RWPE1 (cell line): ENCODE results near the gene SP3.

ENCODE experiments used
- CTCF ChIA-PET: fragments of 350-600 bp; sonication (Branson Sonifier 250); formaldehyde crosslinking; extraction: SDS; loops from one replicate; lab custom pipeline; 2021; lab: Yijun Ruan, JAX
- POLR2A ChIA-PET: fragments of 400-600 bp; formaldehyde crosslinking; extraction: SDS; loops from one replicate; lab custom pipeline; 2020; ENCODE audit warnings: antibody characterized with exemption; ENCODE audit not compliant: low non-redundant PET; lab: Yijun Ruan, JAX
- DNase-seq: peaks from one replicate; pipeline ENCODE4 v3.0.0; 2012; ENCODE audit warnings: low spot score
- H3K27ac ChIP-seq: fragments of 450-650 bp; 2 replicates; pipeline ENCODE4 v1.5.1; 2017
- CTCF ChIP-seq: fragments of 450-650 bp; conservative IDR thresholded peaks from 2 replicates; pipeline ENCODE4 v1.5.1; 2017; ENCODE audit warnings: low read depth, mild to moderate bottlenecking

Gene SP3

DNA sequence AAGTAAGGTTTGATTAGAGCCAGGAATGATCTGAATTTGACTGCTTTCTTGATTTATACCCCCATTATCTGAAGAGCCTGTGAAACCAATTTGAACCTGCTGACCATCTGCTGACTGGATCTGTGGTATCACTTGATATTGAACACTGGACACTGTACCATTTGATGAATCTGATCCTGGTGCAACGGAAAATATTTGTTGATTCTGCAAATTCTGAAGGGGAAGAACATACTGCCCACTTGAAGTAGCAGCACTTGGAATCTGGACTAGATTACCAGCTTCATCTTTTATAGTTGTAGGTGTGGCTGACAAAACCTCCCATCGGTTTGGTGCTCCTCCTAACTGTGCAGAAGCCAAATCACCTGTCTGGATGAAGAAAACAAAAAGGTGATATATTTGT, 9.3 kb downstream of the SP3 start:
- no peak for TF ChIP-seq CTCF
- no peak overlapping the region for H3K27ac ChIP-seq
- no peak for DNase-seq
- ChIA-PET POLR2A (no interaction called here), CTCF (interaction anchor here (0.5 to 0.6 kb wide), 2 partner anchors 17 to 162 kb away, joined by 3 to 4 read pairs; no protein-coding TSS in a partner anchor)

- no peak overlapping the region for H3K27ac ChIP-seq
- no peak for DNase-seq
- POLR2A ChIA-PET = no interaction called here
- CTCF ChIA-PET = no interaction called here
- TF ChIP-seq CTCF = no peak
These were observed 10.2 kb downstream of the SP3 start for GRCh38 chr2:173955004-173955403.

- ChIA-PET CTCF (no interaction called here), POLR2A (no interaction called here)
- TF ChIP-seq CTCF = no peak
- DNase-seq = no peak
- H3K27ac ChIP-seq = no peak overlapping the region
These were observed 12.1 kb downstream of the SP3 start for GRCh38 chr2:173953047-173953424.

DNA sequence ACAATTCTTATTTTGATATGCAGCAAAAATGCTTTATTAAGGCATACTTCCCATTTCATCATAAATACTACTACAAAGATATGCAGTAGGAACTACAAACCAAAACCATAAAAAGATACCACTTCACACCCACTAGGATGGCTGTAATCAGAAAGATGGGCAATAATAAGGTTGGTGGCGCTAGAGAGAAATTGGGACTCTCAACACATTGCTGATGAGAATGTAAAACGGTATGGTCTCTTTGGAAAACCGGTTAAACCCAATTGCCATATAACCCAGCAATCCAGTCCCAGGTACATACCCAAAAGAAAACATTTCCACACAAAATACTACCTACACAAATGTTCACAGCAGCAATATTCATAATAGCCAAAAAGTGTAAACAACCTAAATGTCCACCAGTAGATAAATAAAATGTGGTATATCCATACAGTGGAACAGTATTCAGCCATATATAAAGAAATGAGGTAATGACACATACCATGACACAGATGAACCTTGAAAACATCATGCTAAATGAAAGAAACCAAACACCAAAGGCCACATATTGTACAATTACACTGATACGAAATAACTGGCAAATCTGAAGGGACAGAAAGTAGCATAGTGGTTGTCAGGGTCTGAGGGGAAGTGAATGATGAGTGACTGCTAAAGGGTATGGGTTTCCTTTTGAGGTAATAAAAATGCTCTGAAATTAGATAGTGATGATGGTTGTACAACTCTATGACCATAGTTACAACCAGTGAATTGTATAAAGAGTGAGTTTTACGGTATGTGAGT, 12.7 kb downstream of the SP3 start:
- POLR2A ChIA-PET = no interaction called here
- no peak overlapping the region for H3K27ac ChIP-seq
- CTCF ChIA-PET = no interaction called here
- no peak for TF ChIP-seq CTCF
- DNase-seq = no peak

GRCh38 chr2:173948842-173949241, 16.3 kb downstream of the SP3 start:
- CTCF ChIA-PET = no interaction called here
- POLR2A ChIA-PET = no interaction called here
- no peak for TF ChIP-seq CTCF
- H3K27ac ChIP-seq = no peak overlapping the region
- no peak for DNase-seq

DNA sequence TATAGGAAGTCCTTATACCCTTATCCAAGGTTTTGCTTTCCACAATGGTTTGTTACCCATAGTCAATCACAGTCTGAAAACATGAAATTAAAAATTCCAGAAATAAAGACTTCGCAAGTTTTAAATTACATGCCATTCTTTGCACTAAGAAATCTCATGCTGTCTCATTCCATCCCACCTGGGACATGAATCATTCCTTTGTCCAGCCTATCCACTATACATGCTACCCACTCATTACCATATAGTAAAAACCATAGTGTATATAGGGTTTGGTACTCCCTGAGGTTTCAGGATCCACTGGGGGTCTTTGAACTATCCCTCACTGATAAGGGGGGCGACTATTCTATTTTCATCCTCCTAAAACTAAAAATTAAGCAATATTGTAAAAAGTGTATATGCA, 17.0 kb downstream of the SP3 start:
- TF ChIP-seq CTCF = no peak
- DNase-seq = no peak
- CTCF ChIA-PET = no interaction called here
- H3K27ac ChIP-seq = no peak overlapping the region
- POLR2A ChIA-PET = no interaction called here
